Measurements from ENCODE around the gene DDX41.

DDX41 gene

GRCh38 chr5:177502886-177503285 lies 13.9 kb downstream of the DDX41 start:
- no peak overlapping the region for H3K14ac ChIP-seq (ENCODE audit: low read length)
- H2BK120ac ChIP-seq (ENCODE audit: low read depth, low read length): no peak overlapping the region
- H3K27me3 ChIP-seq (ENCODE audit: control insufficient read depth in 3 of 3, insufficient read depth in 3 of 3, low read depth in 1 of 3, low read length in 3 of 3): peaks cover 0 to 14% (median 0%) of the 10 kb centered on the region in 3 experiments
- no peak overlapping the region for H3K4me2 ChIP-seq (ENCODE audit: insufficient read depth, low read length, poor library complexity, severe bottlenecking)
- no peak overlapping the region for H3K27ac ChIP-seq (replicated peaks; ENCODE audit: low read length)
- WGBS, 2 donors (ENCODE audit: extremely low coverage in 2 of 2, insufficient read length in 2 of 2, insufficient replicate concordance in 1 of 2): no CpG with 5 or more reads among the region's 16 CpGs
- H3K36me3 ChIP-seq (replicated peaks in 1 of 2; ENCODE audit: control insufficient read depth in 2 of 2, insufficient read depth in 2 of 2, low read length in 2 of 2): peaks cover 0 to 2% of the 10 kb centered on the region in 2 donors
- no peak overlapping the region for H2BK12ac ChIP-seq (ENCODE audit: low read length)
- no peak overlapping the region for H2AK5ac ChIP-seq (ENCODE audit: low read depth, low read length)
- no peak overlapping the region for H3K4me3 ChIP-seq (ENCODE audit: low read length in 2 of 2)
- no peak overlapping the region for H4K91ac ChIP-seq (ENCODE audit: low read depth, low read length, poor library complexity)
- peaks cover 3% of the 10 kb centered on the region for H3K79me1 ChIP-seq (ENCODE audit: low read depth, low read length)
- H2AFZ ChIP-seq (ENCODE audit: low read length): peak overlapping the region; percentile 65
- H2BK15ac ChIP-seq (ENCODE audit: low read length): peak overlapping the region; percentile 42
- no peak overlapping the region for H3K18ac ChIP-seq (ENCODE audit: low read length)
- no peak overlapping the region for H4K8ac ChIP-seq (ENCODE audit: low read depth, low read length)
- H3K23ac ChIP-seq (ENCODE audit: low read depth, low read length, poor library complexity): peak overlapping the region; percentile 34
- no peak for DNase-seq (ENCODE audit: low spot score)
- H3K4me1 ChIP-seq (ENCODE audit: control insufficient read depth in 2 of 2, insufficient read depth in 1 of 2, low read depth in 1 of 2, low read length in 2 of 2): peaks cover 20 to 32% of the 10 kb centered on the region in 2 donors
- H3K9me3 ChIP-seq (replicated peaks in 1 of 2; ENCODE audit: control insufficient read depth in 2 of 2, insufficient read depth in 1 of 2, low read depth in 1 of 2, low read length in 2 of 2): no peaks in the 10 kb centered on the region
- H3K4ac ChIP-seq (ENCODE audit: low read length): no peak overlapping the region
- no peak overlapping the region for H3K9ac ChIP-seq (ENCODE audit: low read depth, low read length, poor library complexity)
- H2BK5ac ChIP-seq (ENCODE audit: low read length): no peak overlapping the region

- no peak overlapping the region for H3K27ac ChIP-seq (replicated peaks; ENCODE audit: low read length)
- no peak overlapping the region for H2BK5ac ChIP-seq (ENCODE audit: low read length)
- H3K27me3 ChIP-seq (ENCODE audit: control insufficient read depth in 3 of 3, insufficient read depth in 3 of 3, low read depth in 1 of 3, low read length in 3 of 3): peaks cover 0 to 14% (median 0%) of the 10 kb centered on the region in 3 experiments
- H2BK120ac ChIP-seq (ENCODE audit: low read depth, low read length): no peak overlapping the region
- H3K4me1 ChIP-seq (ENCODE audit: control insufficient read depth in 2 of 2, insufficient read depth in 1 of 2, low read depth in 1 of 2, low read length in 2 of 2): peaks cover 20 to 35% of the 10 kb centered on the region in 2 donors
- no peak overlapping the region for H3K4me2 ChIP-seq (ENCODE audit: insufficient read depth, low read length, poor library complexity, severe bottlenecking)
- no peak overlapping the region for H2AK5ac ChIP-seq (ENCODE audit: low read depth, low read length)
- peak overlapping the region; percentile 42 for H2BK15ac ChIP-seq (ENCODE audit: low read length)
- H3K4ac ChIP-seq (ENCODE audit: low read length): no peak overlapping the region
- no peak overlapping the region for H3K9ac ChIP-seq (ENCODE audit: low read depth, low read length, poor library complexity)
- WGBS, 2 donors (ENCODE audit: extremely low coverage in 2 of 2, insufficient read length in 2 of 2, insufficient replicate concordance in 1 of 2): no CpG with 5 or more reads among the region's 9 CpGs
- H3K18ac ChIP-seq (ENCODE audit: low read length): no peak overlapping the region
- no peak for DNase-seq (ENCODE audit: low spot score)
- peak overlapping the region; percentile 65 for H2AFZ ChIP-seq (ENCODE audit: low read length)
- no peak overlapping the region for H3K4me3 ChIP-seq (ENCODE audit: low read length in 2 of 2)
- no peak overlapping the region for H3K23ac ChIP-seq (ENCODE audit: low read depth, low read length, poor library complexity)
- H3K14ac ChIP-seq (ENCODE audit: low read length): no peak overlapping the region
- H4K8ac ChIP-seq (ENCODE audit: low read depth, low read length): no peak overlapping the region
- H3K9me3 ChIP-seq (replicated peaks in 1 of 2; ENCODE audit: control insufficient read depth in 2 of 2, insufficient read depth in 1 of 2, low read depth in 1 of 2, low read length in 2 of 2): no peaks in the 10 kb centered on the region
- H4K91ac ChIP-seq (ENCODE audit: low read depth, low read length, poor library complexity): no peak overlapping the region
- no peak overlapping the region for H2BK12ac ChIP-seq (ENCODE audit: low read length)
- H3K36me3 ChIP-seq (replicated peaks in 1 of 2; ENCODE audit: control insufficient read depth in 2 of 2, insufficient read depth in 2 of 2, low read length in 2 of 2): peaks cover 0 to 2% of the 10 kb centered on the region in 2 donors
- peaks cover 3% of the 10 kb centered on the region for H3K79me1 ChIP-seq (ENCODE audit: low read depth, low read length)
Observed at GRCh38 chr5:177501874-177502678, 14.7 kb downstream of the DDX41 start.

GRCh38 chr5:177500685-177501522 lies 15.9 kb downstream of the DDX41 start:
- Histone ChIP-seq H2AFZ (ENCODE audit: low read length) (peak overlapping the region; percentile 85), H2BK5ac (ENCODE audit: low read length) (no peak overlapping the region), H3K4ac (ENCODE audit: low read length) (no peak overlapping the region), H3K27ac (replicated peaks; ENCODE audit: low read length) (no peak overlapping the region), H2AK5ac (ENCODE audit: low read depth, low read length) (peak overlapping the region; percentile 77), H3K4me1 (ENCODE audit: control insufficient read depth in 2 of 2, insufficient read depth in 1 of 2, low read depth in 1 of 2, low read length in 2 of 2) (peaks cover 24 to 39% of the 10 kb centered on the region in 2 donors), H4K8ac (ENCODE audit: low read depth, low read length) (peak overlapping the region; percentile 96), H3K36me3 (replicated peaks in 1 of 2; ENCODE audit: control insufficient read depth in 2 of 2, insufficient read depth in 2 of 2, low read length in 2 of 2) (peaks cover 2 to 5% of the 10 kb centered on the region in 2 donors), H3K23ac (ENCODE audit: low read depth, low read length, poor library complexity) (no peak overlapping the region), H2BK15ac (ENCODE audit: low read length) (peak overlapping the region; percentile 95), H2BK12ac (ENCODE audit: low read length) (peak overlapping the region; percentile 95), H3K4me3 (ENCODE audit: low read length in 2 of 2) (no peak overlapping the region), H3K18ac (ENCODE audit: low read length) (peak overlapping the region; percentile 79), H3K9ac (ENCODE audit: low read depth, low read length, poor library complexity) (peak overlapping the region; percentile 57), H3K9me3 (replicated peaks in 1 of 2; ENCODE audit: control insufficient read depth in 2 of 2, insufficient read depth in 1 of 2, low read depth in 1 of 2, low read length in 2 of 2) (no peaks in the 10 kb centered on the region), H2BK120ac (ENCODE audit: low read depth, low read length) (no peak overlapping the region), H3K79me1 (ENCODE audit: low read depth, low read length) (peaks cover 3% of the 10 kb centered on the region), H3K27me3 (ENCODE audit: control insufficient read depth in 3 of 3, insufficient read depth in 3 of 3, low read depth in 1 of 3, low read length in 3 of 3) (peaks cover 0 to 14% (median 0%) of the 10 kb centered on the region in 3 experiments), H4K91ac (ENCODE audit: low read depth, low read length, poor library complexity) (peak overlapping the region; percentile 38), H3K14ac (ENCODE audit: low read length) (no peak overlapping the region), H3K4me2 (ENCODE audit: insufficient read depth, low read length, poor library complexity, severe bottlenecking) (no peak overlapping the region)
- no CpG with 5 or more reads among the region's 10 CpGs for WGBS, 2 donors (ENCODE audit: extremely low coverage in 2 of 2, insufficient read length in 2 of 2, insufficient replicate concordance in 1 of 2)
- peak; percentile 86 for DNase-seq (ENCODE audit: low spot score)

GRCh38 chr5:177499842-177500241 lies 16.9 kb downstream of the DDX41 start:
- H2BK5ac ChIP-seq (ENCODE audit: low read length): no peak overlapping the region
- no peak for DNase-seq (ENCODE audit: low spot score)
- H4K8ac ChIP-seq (ENCODE audit: low read depth, low read length): no peak overlapping the region
- no peak overlapping the region for H3K18ac ChIP-seq (ENCODE audit: low read length)
- no peak overlapping the region for H3K23ac ChIP-seq (ENCODE audit: low read depth, low read length, poor library complexity)
- H3K9me3 ChIP-seq (replicated peaks in 1 of 2; ENCODE audit: control insufficient read depth in 2 of 2, insufficient read depth in 1 of 2, low read depth in 1 of 2, low read length in 2 of 2): no peaks in the 10 kb centered on the region
- H2BK15ac ChIP-seq (ENCODE audit: low read length): no peak overlapping the region
- H3K9ac ChIP-seq (ENCODE audit: low read depth, low read length, poor library complexity): no peak overlapping the region
- H3K4ac ChIP-seq (ENCODE audit: low read length): peak overlapping the region; percentile 55
- H4K91ac ChIP-seq (ENCODE audit: low read depth, low read length, poor library complexity): no peak overlapping the region
- H3K4me2 ChIP-seq (ENCODE audit: insufficient read depth, low read length, poor library complexity, severe bottlenecking): no peak overlapping the region
- peaks cover 32 to 48% of the 10 kb centered on the region in 2 donors for H3K4me1 ChIP-seq (ENCODE audit: control insufficient read depth in 2 of 2, insufficient read depth in 1 of 2, low read depth in 1 of 2, low read length in 2 of 2)
- H3K4me3 ChIP-seq (ENCODE audit: low read length in 2 of 2): no peak overlapping the region
- peaks cover 3% of the 10 kb centered on the region for H3K79me1 ChIP-seq (ENCODE audit: low read depth, low read length)
- H3K27me3 ChIP-seq (ENCODE audit: control insufficient read depth in 3 of 3, insufficient read depth in 3 of 3, low read depth in 1 of 3, low read length in 3 of 3): peaks cover 0 to 14% (median 0%) of the 10 kb centered on the region in 3 experiments
- H3K36me3 ChIP-seq (replicated peaks in 1 of 2; ENCODE audit: control insufficient read depth in 2 of 2, insufficient read depth in 2 of 2, low read length in 2 of 2): peaks cover 2 to 14% of the 10 kb centered on the region in 2 donors
- no CpG with 5 or more reads among the region's 6 CpGs for WGBS, 2 donors (ENCODE audit: extremely low coverage in 2 of 2, insufficient read length in 2 of 2, insufficient replicate concordance in 1 of 2)
- H3K14ac ChIP-seq (ENCODE audit: low read length): no peak overlapping the region
- peak overlapping the region; percentile 86 for H2AK5ac ChIP-seq (ENCODE audit: low read depth, low read length)
- H2BK12ac ChIP-seq (ENCODE audit: low read length): no peak overlapping the region
- H2BK120ac ChIP-seq (ENCODE audit: low read depth, low read length): no peak overlapping the region
- no peak overlapping the region for H2AFZ ChIP-seq (ENCODE audit: low read length)
- H3K27ac ChIP-seq (replicated peaks; ENCODE audit: low read length): no peak overlapping the region
